GM19328 (cell line): Measurements from ENCODE around the gene BMERB1.
"Not testable (repeated sequence)": the region's sequence is repeated elsewhere in the genome, so short reads cannot be mapped to it uniquely, and the experiment has no call there.

ENCODE experiments used
- ATAC-seq: cut with Tn5 transposase; IDR thresholded peaks from one replicate; pipeline ENCODE4 v1.9.1; 2021; ENCODE audit warnings: mild to moderate bottlenecking, moderate library complexity; ENCODE audit not compliant: unreplicated experiment

The BMERB1 gene

DNA sequence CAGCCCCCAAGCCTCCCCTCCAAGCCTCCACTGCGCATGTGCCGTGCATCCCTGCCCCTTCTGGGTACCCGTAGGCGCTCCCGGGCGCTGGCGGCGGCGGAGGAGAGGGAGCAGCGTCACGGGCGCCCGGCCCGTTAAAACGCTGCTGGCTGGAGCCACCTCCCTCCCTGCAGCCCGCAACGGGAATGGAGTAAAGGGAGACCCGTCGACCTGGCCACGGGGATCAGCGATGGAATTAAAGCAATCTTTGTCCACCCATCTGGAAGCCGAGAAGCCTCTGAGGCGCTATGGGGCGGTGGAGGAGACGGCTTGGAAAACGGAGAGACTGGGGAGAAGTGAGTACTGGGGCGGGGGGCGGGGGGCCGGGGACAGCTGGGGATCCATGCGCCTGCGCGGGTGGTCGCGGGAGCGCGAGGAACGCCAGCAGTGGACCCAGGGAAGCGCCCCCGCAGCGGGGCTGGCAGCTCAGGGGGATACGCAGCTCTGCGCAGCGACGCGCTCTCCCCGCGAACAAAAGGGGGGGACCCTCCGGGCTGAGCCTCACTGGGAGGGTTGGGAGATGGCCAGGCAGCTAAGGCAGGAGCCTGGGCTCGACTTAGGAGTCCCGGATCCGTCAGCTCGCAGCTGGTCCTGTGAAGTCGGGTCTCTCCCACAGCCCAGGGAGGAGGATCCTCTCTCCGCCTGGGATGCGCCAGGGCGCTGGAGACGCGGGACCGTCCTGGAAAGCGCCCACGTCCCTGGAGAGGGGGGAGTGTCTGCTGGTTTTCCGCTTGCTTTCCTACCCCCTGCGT is at the start of gene BMERB1:
BMERB1 (plus strand) TSS at position 164 of the 791 bp plus-strand sequence; CDS start at position 230, 66 bp downstream.
- ATAC-seq = no peak

DNA sequence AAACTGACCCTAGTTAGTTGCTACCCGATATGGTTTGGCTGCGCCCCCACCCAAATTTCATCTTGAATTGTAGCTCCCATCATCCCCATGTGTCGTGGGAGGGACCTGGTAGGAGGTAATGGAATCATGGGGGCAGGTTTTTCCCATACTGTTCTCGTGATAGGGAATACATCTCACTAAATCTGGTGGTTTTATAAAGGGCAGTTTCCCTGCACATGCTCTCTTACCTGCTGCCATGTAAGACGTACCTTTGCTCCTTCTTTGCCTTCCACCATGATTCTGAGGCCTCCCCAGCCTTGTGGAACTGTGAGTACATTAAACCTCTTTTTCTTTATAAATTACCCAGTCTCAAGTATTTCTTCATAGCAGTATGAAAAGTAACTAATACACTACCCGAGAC is 46.3 kb upstream of the BMERB1 start:
- not testable (repeated sequence) for ATAC-seq

DNA sequence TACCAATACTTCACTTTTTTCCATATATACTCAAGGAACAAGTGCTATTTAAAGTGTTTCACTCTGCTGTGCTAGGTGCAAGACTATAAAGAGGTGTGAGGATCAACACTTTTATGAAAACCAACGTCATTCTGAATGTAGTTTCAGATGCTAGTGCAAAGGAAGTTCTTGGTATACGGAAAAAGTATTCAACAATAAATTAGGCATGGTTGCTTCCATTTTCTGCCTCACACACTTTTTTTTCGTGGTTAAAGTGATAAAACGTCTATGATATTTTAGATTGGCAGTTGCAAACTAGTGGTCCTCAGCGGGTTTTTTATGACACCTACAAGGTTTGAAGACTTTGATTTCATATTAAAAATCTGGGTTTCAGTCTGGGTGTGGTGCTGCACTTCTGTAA is 44.5 kb upstream of the BMERB1 start:
- ATAC-seq = not testable (repeated sequence)

DNA sequence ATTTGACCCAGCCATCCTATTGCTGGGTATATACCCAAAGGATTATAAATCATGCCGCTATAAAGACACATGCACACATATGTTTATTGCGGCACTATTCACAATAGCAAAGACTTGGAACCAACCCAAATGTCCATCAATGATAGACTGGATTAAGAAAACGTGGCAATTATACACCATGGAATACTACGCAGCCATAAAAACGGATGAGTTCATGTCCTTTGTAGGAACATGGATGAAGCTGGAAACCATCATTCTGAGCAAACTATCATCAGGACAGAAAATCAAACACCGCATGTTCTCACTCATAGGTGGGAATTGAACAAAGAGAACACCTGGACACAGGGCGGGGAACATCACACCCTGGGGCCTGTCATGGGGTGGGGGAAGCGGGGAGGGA is 41.4 kb upstream of the BMERB1 start:
- not testable (repeated sequence) for ATAC-seq

- not testable (repeated sequence) for ATAC-seq
Measured at GRCh38 chr16:15395631-15396508, 38.5 kb upstream of the BMERB1 start, which contains the start of gene MPV17L. Gene MPV17L (plus strand): TSS chr16:15395754. CDS start chr16:15395898, 144 bp downstream.

GRCh38 chr16:15396509-15396829 is 37.9 kb upstream of the BMERB1 start:
- ATAC-seq = not testable (repeated sequence)

DNA sequence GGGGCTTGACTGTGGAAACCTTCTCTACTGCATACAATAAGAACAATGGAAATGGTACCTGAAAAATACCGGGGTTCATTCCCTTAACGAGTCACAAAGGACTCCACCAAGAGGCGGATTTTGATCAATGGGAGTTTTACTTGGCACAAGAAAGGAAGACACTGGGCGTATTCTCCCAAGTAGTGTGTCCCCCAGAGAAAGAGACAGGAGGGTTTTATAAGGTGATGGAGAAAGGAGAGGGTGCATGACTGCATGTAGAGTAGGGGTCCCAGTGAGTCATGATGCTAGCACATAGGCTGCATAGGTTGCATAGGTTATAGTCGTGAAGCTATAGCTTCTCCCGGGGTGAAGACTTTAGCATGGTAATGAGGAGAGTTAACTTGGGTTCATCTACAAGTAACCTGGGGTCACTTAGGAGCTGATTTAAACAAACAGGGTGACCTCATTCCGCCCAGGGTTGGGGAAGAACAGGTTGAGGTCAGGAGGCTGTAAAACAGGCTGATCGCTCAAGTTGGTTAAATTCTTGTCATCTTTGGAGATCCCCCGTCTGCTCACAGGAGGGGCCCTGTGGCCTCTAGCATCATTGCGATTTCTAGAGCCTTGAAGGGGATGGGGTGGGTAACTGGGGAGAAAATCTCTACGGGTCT is 37.3 kb upstream of the BMERB1 start:
- no peak for ATAC-seq

DNA sequence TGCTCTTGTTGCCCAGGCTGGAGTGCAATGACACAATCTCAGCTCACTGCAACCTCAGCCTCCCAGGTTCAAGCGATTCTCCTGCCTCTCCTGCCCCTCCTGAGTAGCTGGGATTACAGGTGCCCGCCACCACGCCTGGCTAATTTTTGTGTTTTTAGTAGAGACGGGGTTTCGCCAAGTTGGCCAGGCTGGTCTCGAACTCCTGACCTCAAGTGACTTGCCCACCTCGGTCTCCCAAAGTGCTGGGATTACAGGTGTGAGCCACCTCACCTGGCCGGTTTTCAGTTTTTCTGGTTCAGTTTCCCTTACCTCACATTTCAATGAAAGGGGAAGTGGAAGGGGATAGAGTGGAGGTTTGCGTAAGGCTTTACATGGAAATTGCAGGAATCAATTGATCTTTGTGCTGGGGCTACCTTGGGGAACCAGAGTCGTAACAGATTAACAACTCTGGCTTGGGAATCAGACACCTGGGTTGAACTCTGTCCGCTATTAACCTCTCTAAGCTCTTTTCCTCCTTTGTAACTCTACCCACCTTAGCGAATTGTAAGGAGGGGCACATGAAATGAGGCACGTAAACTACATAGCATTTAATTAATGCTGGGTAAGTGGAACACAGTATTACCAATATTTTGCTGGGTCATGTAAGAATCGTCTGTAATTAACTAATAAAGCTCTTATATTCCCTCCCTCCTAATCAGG is 35.6 kb upstream of the BMERB1 start:
- ATAC-seq = no peak

DNA sequence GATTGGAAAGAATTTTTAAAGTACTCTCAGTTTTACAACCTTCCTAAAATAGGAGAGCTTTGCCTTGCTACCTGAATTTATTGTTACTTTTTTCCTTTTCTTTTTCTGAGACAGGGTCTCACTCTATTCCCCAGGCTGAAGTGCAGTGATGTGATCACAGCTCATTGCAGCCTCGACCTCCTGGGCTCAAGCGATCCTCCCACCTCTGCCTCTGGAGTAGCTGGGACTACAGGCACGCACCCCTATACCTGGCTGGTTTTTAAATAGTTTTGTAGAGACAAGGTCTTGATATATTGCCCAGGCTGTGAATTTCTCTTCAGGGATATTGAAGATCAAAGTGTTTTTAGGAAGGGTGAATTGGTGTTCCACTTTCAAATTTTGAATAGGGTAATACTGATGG is 35.1 kb upstream of the BMERB1 start:
- ATAC-seq = no peak

GRCh38 chr16:15400314-15400713 is 34.1 kb upstream of the BMERB1 start:
- ATAC-seq = not testable (repeated sequence)

- no peak for ATAC-seq
Measured at GRCh38 chr16:15401972-15402371, 32.4 kb upstream of the BMERB1 start.

DNA sequence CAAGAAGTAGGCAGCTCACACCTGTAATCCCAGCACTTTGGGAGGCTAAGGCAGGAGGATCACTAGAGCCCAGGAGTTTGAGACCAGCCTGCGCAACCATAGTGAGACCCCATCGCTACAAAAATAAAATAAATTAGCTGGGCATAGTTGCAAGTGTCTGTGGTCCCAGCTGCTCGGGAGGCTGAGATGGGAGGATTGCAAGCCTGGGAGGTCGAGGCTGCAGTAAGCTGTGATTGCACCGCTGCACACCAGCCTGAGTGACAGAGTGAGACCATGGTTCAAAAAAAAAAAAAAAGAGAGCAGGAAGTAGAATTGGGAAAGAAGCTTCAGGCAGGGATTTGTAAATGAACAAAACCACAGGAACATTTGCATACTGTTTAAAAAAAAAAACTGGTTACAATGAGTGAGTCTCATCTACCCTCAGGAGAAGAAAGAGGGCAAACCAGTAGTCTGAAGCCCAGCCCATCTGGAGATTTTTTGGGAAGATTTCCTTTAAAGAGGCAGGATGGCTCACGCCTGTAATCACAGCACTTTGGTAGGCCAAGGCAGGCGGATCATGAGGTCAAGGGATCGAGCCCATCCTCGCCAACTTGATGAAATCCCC is 30.9 kb upstream of the BMERB1 start:
- ATAC-seq = no peak

GRCh38 chr16:15404091-15404490 is 30.3 kb upstream of the BMERB1 start:
- ATAC-seq = not testable (repeated sequence)

DNA sequence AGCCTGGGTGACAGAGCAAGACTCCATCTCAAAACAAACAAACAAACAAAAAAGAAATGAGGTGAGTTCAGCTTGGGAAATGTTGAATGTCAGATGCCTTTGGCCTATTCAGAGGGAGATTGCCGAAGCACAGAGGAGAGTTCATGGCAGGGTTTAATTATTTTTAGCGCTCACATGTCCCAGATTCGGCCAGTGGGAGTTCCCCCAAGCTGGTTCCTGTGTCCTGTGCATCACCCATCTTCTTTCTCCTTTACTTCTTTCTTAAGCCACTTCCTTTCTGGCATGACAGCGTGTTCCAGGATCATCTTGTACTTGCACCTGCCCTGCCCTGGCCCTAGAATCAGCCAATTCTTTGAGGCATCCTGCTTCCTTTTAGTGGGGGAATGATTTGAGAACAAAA is 29.6 kb upstream of the BMERB1 start:
- ATAC-seq = no peak

- not testable (repeated sequence) for ATAC-seq
Measured at GRCh38 chr16:15407756-15408155, 26.6 kb upstream of the BMERB1 start.

- ATAC-seq = not testable (repeated sequence)
Measured at GRCh38 chr16:15409476-15409875, 24.9 kb upstream of the BMERB1 start.

GRCh38 chr16:15415511-15415985 is 18.8 kb upstream of the BMERB1 start:
- ATAC-seq = no peak

DNA sequence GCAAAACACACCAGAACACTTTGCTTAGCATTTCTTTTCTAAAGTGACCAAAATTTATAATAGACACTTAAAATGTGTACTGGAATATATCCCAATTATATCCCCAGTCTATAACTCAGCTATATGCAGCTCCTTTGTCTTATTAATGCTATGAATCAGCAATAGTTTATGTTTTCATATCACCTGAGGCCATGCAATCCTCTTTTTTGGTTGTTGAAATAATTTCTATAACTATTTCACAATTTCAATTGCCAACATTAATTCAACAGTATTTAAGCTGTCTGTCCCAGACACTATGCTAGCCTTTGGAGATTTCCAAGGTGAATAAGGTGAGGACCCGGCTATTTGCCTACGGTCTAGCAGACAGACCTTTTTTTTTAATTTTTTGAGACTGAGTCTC is 17.2 kb upstream of the BMERB1 start:
- ATAC-seq = no peak

- no peak for ATAC-seq
Measured at GRCh38 chr16:15418206-15418605, 16.2 kb upstream of the BMERB1 start.

GRCh38 chr16:15421696-15422095 is 12.7 kb upstream of the BMERB1 start:
- not testable (repeated sequence) for ATAC-seq
